ENCODE results near the gene CUL4B. TPM values are rescaled to one million over a fixed set of nuclear protein-coding genes. Genes with fewer than 3 reads are reported as not detected.
"Not testable (repeated sequence)": the region's sequence is repeated elsewhere in the genome, so short reads cannot be mapped to it uniquely, and the experiment has no call there.

CUL4B gene
- total RNA-seq, 4 donors from 2014 or later, result 42.2 to 60.2 (median 52.3) TPM

DNA sequence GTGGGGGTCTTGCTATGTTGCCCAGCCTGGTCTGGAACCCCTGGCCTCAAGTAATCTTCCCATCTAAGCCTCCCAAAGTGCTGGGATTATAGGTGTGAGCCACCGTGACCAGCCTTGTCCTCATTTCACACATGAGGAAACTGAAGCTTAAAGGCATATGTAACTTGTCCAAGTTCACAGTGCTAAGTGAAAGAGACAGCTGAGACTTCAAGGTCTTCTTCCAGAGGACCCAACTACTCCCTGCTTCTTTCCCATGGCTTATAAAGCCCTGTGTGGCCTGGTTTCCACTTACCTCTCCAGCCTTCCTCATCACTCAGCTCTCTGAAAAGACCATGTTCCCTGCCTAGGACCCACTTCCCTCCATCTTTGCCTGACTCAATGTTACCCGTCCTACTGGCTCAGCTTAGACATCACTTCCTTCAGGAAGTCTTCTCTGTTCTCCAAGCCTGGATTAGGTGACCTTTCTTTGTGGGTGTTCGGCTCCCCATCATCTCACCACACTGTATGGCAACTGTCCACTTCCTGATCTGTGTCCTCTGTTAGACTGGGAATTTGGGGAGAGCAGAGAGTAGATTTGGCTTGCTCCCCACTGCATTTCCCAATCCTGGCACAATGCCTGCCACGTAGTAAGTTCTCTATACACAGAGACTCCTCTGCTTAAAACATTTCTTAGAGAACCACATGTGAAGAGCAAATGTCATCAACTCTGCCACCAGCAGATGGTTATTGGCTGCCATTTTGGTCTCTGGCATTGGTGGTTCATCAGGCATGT is 61.3 kb downstream of the CUL4B start:
- no peaks in the 10 kb centered on the region for H3K36me3 ChIP-seq
- no peaks in the 10 kb centered on the region for H3K9me3 ChIP-seq
- WGBS, 2 donors (ENCODE audit: low coverage in 1 of 2), result 56 to 57% methylated on average over 2 to 3 of the region's 4 CpGs
- no peak for ATAC-seq
- TF ChIP-seq POLR2AphosphoS5 (IDR thresholded peaks at IDR 0.05) (no peak), POLR2A (IDR thresholded peaks at IDR 0.05) (no peak), EP300 (IDR thresholded peaks at IDR 0.05) (no peak)
- TF ChIP-seq, protein P1, sequence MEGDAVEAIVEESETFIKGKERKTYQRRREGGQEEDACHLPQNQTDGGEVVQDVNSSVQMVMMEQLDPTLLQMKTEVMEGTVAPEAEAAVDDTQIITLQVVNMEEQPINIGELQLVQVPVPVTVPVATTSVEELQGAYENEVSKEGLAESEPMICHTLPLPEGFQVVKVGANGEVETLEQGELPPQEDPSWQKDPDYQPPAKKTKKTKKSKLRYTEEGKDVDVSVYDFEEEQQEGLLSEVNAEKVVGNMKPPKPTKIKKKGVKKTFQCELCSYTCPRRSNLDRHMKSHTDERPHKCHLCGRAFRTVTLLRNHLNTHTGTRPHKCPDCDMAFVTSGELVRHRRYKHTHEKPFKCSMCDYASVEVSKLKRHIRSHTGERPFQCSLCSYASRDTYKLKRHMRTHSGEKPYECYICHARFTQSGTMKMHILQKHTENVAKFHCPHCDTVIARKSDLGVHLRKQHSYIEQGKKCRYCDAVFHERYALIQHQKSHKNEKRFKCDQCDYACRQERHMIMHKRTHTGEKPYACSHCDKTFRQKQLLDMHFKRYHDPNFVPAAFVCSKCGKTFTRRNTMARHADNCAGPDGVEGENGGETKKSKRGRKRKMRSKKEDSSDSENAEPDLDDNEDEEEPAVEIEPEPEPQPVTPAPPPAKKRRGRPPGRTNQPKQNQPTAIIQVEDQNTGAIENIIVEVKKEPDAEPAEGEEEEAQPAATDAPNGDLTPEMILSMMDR (IDR thresholded peaks at IDR 0.05), result no peak
- H3K4me3 ChIP-seq, result no peak overlapping the region
- no peaks in the 10 kb centered on the region for H3K4me1 ChIP-seq
- H3K27ac ChIP-seq, result no peak overlapping the region
- H3K27me3 ChIP-seq, result no peaks in the 10 kb centered on the region

DNA sequence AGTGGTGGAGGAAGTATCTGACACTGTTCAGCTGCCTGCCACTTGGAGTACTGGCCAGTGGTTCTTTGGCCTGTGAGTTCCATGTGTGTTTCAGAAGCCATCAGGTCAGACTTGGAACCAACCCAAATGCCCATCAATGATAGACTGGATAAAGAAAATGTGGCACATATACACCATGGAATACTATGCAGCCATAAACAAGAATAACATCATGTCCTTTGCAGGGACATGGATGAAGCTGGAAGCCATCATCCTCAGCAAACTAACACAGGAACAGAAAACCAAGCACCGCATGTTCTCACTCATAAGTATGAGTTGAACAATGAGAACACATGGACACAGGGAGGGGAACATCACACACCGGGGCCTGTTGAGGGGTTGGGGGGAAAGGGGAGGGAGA is 70.6 kb downstream of the CUL4B start:
- not testable (repeated sequence) for H3K4me3 ChIP-seq, H3K9me3 ChIP-seq, H3K27me3 ChIP-seq, ATAC-seq, H3K4me1 ChIP-seq, H3K27ac ChIP-seq, H3K36me3 ChIP-seq
- WGBS, 2 donors (ENCODE audit: low coverage in 1 of 2), result no CpG with 5 or more reads among the region's 2 CpGs

DNA sequence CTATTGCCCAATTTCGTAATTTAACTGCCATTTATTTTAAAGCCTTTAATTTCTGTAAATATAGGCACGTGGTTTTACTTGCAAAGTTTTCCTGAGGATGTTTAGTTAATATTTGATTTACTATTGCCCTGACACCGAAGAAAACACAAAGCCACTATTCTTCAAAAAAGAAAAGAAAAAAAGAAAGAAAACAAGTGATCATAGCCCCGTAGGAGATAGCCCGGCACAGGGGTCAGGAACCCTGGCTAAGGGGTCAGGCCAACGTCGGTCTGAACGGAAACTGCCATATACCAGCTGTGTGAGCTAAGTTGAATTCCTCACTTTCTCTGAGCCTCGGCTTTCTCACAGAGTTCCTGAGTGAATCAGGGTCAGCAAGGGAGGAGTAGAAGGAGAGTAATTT is 74.0 kb downstream of the CUL4B start:
- peaks cover 0 to 10% (median 0%) of the 10 kb centered on the region in 3 donors for H3K4me1 ChIP-seq
- H3K27ac ChIP-seq, result peak overlapping the region in 1 of 4 donors; percentile 88
- no peak overlapping the region for H3K4me3 ChIP-seq
- TF ChIP-seq POLR2AphosphoS5 (IDR thresholded peaks at IDR 0.05), result no peak
- TF ChIP-seq EP300 (IDR thresholded peaks at IDR 0.05), result no peak
- TF ChIP-seq, protein P1 (IDR thresholded peaks at IDR 0.05), result no peak
- TF ChIP-seq POLR2A (IDR thresholded peaks at IDR 0.05), result no peak
- WGBS, 2 donors (ENCODE audit: low coverage in 1 of 2), result 41 to 69% methylated on average over 9 of the region's 9 CpGs
- no peaks in the 10 kb centered on the region for H3K27me3 ChIP-seq
- no peak for ATAC-seq
- H3K9me3 ChIP-seq, result no peaks in the 10 kb centered on the region
- H3K36me3 ChIP-seq, result no peaks in the 10 kb centered on the region

DNA sequence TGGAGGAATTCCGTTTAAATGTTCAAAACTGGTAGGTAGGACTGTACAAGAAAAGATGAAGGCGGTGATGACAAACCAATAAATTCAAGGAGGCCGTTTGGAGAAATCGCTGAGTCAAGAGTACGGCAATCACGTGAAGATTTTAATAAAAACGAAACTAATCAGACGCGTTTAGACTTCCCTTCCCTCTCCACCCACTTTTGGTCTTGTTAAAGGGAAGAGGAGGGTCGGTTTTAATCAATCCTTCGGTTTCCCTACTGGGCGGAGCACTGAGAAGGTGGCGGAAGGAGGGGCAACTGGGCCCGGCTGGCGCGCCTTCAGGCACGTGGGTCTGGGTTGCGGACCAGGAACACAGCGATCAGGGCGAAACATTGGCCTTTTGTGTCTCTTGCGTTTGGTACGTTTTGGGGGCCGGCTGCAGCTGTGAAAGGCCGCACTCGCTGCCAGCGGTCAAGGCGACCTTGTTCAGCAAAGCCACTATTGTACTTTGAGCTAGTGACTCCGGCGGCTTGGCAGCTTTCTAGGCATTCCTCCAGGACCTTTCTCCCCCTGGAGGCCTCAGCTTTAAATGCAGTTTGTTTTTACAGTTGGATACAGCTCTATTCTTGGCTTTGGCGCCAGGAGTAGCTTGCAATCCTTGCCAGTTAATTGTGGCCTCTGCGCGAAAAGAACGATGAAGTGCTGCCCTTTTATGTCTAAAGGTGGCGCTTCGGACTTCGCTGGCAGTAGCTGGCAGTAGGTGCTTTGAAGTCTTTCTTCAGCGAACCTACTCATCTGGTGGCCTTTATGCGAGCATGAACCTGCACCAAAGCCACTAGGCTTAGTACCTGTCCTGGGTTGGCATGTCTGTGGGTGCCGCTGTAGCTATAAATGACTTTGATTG is 74.9 kb downstream of the CUL4B start:
- Histone ChIP-seq H3K27me3 (no peaks in the 10 kb centered on the region), H3K4me1 (peaks cover 0 to 10% (median 0%) of the 10 kb centered on the region in 3 donors), H3K9me3 (no peaks in the 10 kb centered on the region), H3K27ac (peak overlapping the region; percentile 77 to 91 (median 88)), H3K4me3 (peak overlapping the region; percentile 38 to 54), H3K36me3 (no peaks in the 10 kb centered on the region)
- TF ChIP-seq POLR2A (IDR thresholded peaks at IDR 0.05) (peak in 1 of 2 donors; percentile 27), EP300 (IDR thresholded peaks at IDR 0.05) (no peak), POLR2AphosphoS5 (IDR thresholded peaks at IDR 0.05) (peak; percentile 39)
- TF ChIP-seq, protein P1 (IDR thresholded peaks at IDR 0.05), result peak; percentile 8 to 65 (median 64)
- ATAC-seq, result peak; percentile 89
- WGBS, 2 donors (ENCODE audit: low coverage in 1 of 2), result 5 to 30% methylated on average over 5 to 16 of the region's 39 CpGs

DNA sequence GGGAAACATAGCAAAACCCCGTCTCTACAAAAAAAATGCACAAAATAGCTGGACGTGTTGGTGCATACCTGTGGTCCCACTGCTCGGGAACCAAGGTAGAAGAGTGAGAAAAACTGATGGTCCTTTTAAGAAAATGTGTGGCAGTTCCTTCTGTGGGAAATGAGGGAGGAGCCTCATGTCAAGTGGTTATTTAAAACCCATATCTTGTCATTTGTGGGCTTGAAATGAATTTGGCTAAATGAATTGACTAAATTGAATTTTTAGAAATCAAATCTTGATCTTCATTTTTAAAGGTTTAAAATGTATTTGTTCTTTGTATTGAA is 75.5 kb downstream of the CUL4B start:
- peaks cover 0 to 10% (median 0%) of the 10 kb centered on the region in 3 donors for H3K4me1 ChIP-seq
- peak overlapping the region; percentile 38 to 54 for H3K4me3 ChIP-seq
- H3K36me3 ChIP-seq, result no peaks in the 10 kb centered on the region
- H3K9me3 ChIP-seq, result no peaks in the 10 kb centered on the region
- no peaks in the 10 kb centered on the region for H3K27me3 ChIP-seq
- no peak for TF ChIP-seq POLR2A (IDR thresholded peaks at IDR 0.05)
- TF ChIP-seq POLR2AphosphoS5 (IDR thresholded peaks at IDR 0.05), result no peak
- TF ChIP-seq EP300 (IDR thresholded peaks at IDR 0.05), result no peak
- TF ChIP-seq, protein P1 (IDR thresholded peaks at IDR 0.05), result no peak
- WGBS, 2 donors (ENCODE audit: low coverage in 1 of 2), result 82% methylated on average over 2 of the region's 3 CpGs; no CpG with 5 or more reads in 1 of the 2 donors
- ATAC-seq, result no peak
- peak overlapping the region; percentile 77 to 91 (median 88) for H3K27ac ChIP-seq
